Mesothelial cell of epicardium (in vitro differentiated cells): ENCODE results near the gene KRT15. TPM values are rescaled to one million over a fixed set of nuclear protein-coding genes. Genes with fewer than 3 reads are reported as not detected.

Experiments
- DNase-seq, 2 experiments: peaks; one replicate each; pipeline ENCODE4 v3.0.0; 2021; ENCODE audit warnings: low spot score in 2 of 2; ENCODE audit not compliant: unreplicated experiment in 2 of 2
- H3K27ac Mint-ChIP-seq: 2 replicates; pipeline ENCODE4 v1.8.0; 2021; ENCODE audit warnings: mixed read lengths
- H3K27me3 Mint-ChIP-seq: 2 replicates; pipeline ENCODE4 v1.8.0; 2021; ENCODE audit warnings: low read depth, mixed read lengths
- H3K36me3 Mint-ChIP-seq: 2 replicates; pipeline ENCODE4 v1.8.0; 2021; ENCODE audit warnings: mixed read lengths
- H3K4me1 Mint-ChIP-seq: 2 replicates; pipeline ENCODE4 v1.8.0; 2021; ENCODE audit warnings: mixed read lengths
- H3K4me3 Mint-ChIP-seq: 2 replicates; pipeline ENCODE4 v1.8.0; 2021; ENCODE audit warnings: mild to moderate bottlenecking, moderate library complexity, mixed read lengths
- H3K9me3 Mint-ChIP-seq: 2 replicates; pipeline ENCODE4 v1.8.0; 2021; ENCODE audit warnings: mixed read lengths
- total RNA-seq: library from RNA; stranded (reverse); gene quantifications from 3 replicates; pipeline ENCODE4 v1.2.1, GENCODE V29; 2021
- TF ChIP-seq, protein P1 (sequence below): fragments of 200-600 bp; sonication (generic); IDR thresholded peaks from one replicate; pipeline ENCODE4 v1.5.0; 2021; ENCODE audit warnings: antibody characterized with exemption; ENCODE audit not compliant: unreplicated experiment

Gene KRT15
- total RNA-seq, 1 donor from 2014 or later, result 8.5 TPM

DNA sequence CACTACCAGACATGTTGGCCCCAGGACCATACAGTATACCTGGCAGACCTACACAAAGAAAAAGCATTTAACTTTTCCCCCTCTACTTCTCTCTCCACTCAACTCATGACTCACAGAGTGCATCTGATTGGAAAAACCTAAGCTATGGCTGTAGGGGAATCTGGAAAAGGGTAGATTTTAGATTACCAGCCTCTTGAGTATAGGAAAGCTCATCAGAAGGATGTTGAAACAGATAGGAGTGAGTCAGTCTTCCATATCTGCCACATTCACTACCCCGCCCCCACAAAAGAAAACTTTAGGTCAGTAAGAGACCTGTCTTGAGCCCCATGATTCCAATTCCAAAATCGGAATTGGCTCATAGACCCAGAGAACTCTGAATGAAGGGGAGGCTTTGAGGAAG is 40.9 kb upstream of the KRT15 start:
- H3K4me1 Mint-ChIP-seq, result peaks cover 16% of the 10 kb centered on the region
- H3K4me3 Mint-ChIP-seq, result no peak overlapping the region

DNA sequence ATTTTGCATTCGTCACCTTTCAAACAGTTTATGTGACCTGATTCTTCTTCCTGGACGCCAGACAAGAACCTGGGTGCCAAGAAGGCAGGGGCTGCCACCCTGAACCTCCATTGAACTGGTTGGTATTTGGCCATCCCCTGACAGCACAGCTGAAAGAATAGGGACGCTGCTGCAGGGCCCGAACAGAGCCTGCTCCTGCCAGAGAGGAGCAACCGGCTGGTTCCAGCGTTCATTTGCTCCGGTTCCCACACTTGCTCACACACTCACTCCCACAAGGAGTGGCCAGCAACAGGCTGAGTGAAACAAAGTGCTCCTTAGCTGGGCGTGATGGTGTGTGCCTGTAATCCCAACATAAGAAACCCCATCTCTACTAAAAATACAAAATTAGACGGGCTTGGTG is 38.2 kb upstream of the KRT15 start:
- no peak overlapping the region for H3K4me3 Mint-ChIP-seq

More for the DNA sequence above, 40.9 kb upstream of the KRT15 start:
- TF ChIP-seq, protein P1, sequence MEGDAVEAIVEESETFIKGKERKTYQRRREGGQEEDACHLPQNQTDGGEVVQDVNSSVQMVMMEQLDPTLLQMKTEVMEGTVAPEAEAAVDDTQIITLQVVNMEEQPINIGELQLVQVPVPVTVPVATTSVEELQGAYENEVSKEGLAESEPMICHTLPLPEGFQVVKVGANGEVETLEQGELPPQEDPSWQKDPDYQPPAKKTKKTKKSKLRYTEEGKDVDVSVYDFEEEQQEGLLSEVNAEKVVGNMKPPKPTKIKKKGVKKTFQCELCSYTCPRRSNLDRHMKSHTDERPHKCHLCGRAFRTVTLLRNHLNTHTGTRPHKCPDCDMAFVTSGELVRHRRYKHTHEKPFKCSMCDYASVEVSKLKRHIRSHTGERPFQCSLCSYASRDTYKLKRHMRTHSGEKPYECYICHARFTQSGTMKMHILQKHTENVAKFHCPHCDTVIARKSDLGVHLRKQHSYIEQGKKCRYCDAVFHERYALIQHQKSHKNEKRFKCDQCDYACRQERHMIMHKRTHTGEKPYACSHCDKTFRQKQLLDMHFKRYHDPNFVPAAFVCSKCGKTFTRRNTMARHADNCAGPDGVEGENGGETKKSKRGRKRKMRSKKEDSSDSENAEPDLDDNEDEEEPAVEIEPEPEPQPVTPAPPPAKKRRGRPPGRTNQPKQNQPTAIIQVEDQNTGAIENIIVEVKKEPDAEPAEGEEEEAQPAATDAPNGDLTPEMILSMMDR, result no peak
- no peak overlapping the region for H3K27ac Mint-ChIP-seq
- no peaks in the 10 kb centered on the region for H3K27me3 Mint-ChIP-seq
- H3K9me3 Mint-ChIP-seq, result no peaks in the 10 kb centered on the region
- no peak for DNase-seq
- no peaks in the 10 kb centered on the region for H3K36me3 Mint-ChIP-seq

DNA sequence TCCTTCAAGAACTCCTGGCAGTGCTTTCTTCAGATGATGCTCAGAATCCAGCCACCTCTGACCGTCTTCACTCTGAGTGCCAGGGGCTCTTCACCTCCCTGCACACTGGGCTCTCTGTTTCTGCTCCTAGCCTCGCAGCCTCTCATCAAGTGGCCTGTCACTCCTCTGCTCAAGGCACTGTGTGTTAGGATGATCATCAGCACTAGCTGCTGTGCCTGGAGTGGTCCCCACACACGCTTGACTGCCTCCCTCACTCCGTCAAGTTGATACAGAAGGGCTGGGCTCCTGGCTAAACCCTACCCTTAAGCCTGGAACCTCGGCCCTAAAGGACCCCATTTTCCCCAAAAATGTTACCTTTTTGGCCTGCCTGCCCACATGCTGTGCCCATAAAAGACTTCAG is 37.6 kb upstream of the KRT15 start:
- Mint-ChIP-seq H3K36me3 (no peaks in the 10 kb centered on the region), H3K27ac (no peak overlapping the region), H3K4me1 (peaks cover 30% of the 10 kb centered on the region)

More for the DNA sequence above, 38.2 kb upstream of the KRT15 start:
- Mint-ChIP-seq H3K4me1 (peaks cover 24% of the 10 kb centered on the region), H3K27me3 (no peaks in the 10 kb centered on the region), H3K9me3 (no peaks in the 10 kb centered on the region), H3K36me3 (no peaks in the 10 kb centered on the region), H3K27ac (no peak overlapping the region)
- no peak for DNase-seq
- TF ChIP-seq, protein P1, result no peak

GRCh38 chr17:41555105-41555887 is 36.6 kb upstream of the KRT15 start:
- H3K36me3 Mint-ChIP-seq, result no peaks in the 10 kb centered on the region
- H3K9me3 Mint-ChIP-seq, result no peaks in the 10 kb centered on the region
- H3K27me3 Mint-ChIP-seq, result no peaks in the 10 kb centered on the region
- no peak overlapping the region for H3K27ac Mint-ChIP-seq
- no peak for DNase-seq
- H3K4me1 Mint-ChIP-seq, result peaks cover 32% of the 10 kb centered on the region
- TF ChIP-seq, protein P1, result no peak
- H3K4me3 Mint-ChIP-seq, result no peak overlapping the region

More for the DNA sequence above, 37.6 kb upstream of the KRT15 start:
- TF ChIP-seq, protein P1, result no peak
- DNase-seq, result no peak
- Mint-ChIP-seq H3K4me3 (no peak overlapping the region), H3K27me3 (no peaks in the 10 kb centered on the region), H3K9me3 (no peaks in the 10 kb centered on the region)

DNA sequence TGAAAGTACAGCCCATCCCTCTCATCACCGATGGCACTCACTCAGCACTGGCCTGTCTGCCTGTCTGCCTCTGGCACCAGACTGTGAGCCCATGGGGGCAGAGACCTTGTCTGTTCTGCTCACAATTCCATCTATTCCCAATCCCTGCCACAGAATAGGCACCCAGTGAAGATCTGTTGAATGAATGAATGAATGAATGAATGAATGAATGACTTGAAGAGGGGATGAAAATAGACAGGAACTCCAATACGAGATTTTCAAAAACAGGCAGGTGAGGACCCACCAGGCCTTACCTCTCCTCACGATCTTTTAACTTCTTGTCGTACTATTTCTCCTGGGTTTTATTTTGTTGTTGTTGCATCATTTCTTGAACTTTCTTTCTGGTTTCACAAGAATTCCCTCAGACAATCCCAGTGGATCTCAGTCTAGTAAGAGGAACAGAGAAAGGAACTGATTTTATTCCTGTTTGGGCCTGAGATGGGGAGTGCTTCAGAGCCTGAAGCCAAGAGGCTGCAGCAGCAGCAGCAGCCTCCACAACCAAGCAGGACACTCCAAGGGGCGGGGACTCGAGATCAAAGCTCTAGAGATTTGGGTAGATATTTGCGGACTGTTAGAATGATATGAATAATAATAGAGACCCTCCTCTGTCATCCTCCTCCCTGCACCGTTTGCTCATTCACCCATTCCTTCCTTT is 35.4 kb upstream of the KRT15 start:
- TF ChIP-seq, protein P1, result no peak
- no peak for DNase-seq
- Mint-ChIP-seq H3K9me3 (no peaks in the 10 kb centered on the region), H3K27me3 (no peaks in the 10 kb centered on the region), H3K4me1 (peaks cover 43% of the 10 kb centered on the region), H3K27ac (no peak overlapping the region), H3K4me3 (no peak overlapping the region), H3K36me3 (no peaks in the 10 kb centered on the region)
